Endodermal cell (in vitro differentiated cells): ENCODE data around the gene RAD9A. TPM values are rescaled to one million over a fixed set of nuclear protein-coding genes. Genes with fewer than 3 reads are reported as not detected.

ENCODE experiments used
- DNase-seq: peaks from one replicate; pipeline ENCODE4 v3.0.0-alpha.2; 2017
- H3K27ac ChIP-seq: 2 replicates; pipeline ENCODE4 v1.5.1; 2013; ENCODE audit warnings: mild to moderate bottlenecking, low read depth, low read length, moderate library complexity
- H3K27me3 ChIP-seq: 2 replicates; pipeline ENCODE4 v1.6.1; 2013; ENCODE audit warnings: mild to moderate bottlenecking, low read length, moderate library complexity; ENCODE audit not compliant: insufficient read depth, control insufficient read depth, poor library complexity, severe bottlenecking
- H3K36me3 ChIP-seq: 2 replicates; pipeline ENCODE4 v1.7.0; 2013; ENCODE audit warnings: mild to moderate bottlenecking, low read length, moderate library complexity; ENCODE audit not compliant: control insufficient read depth, insufficient read depth
- H3K4me1 ChIP-seq: one replicate; pipeline ENCODE4 v1.7.0; 2013; ENCODE audit warnings: low read length; ENCODE audit not compliant: control insufficient read depth, insufficient read depth
- H3K4me3 ChIP-seq: 2 replicates; pipeline ENCODE4 v1.5.1; 2013; ENCODE audit warnings: mild to moderate bottlenecking, low read length, moderate library complexity
- H3K9ac ChIP-seq: 2 replicates; pipeline ENCODE4 v1.6.1; 2013; ENCODE audit warnings: mild to moderate bottlenecking, low read length, moderate library complexity; ENCODE audit not compliant: poor library complexity, severe bottlenecking; ENCODE audit errors: extremely low read depth
- H3K9me3 ChIP-seq: 2 replicates; pipeline ENCODE4 v1.6.1; 2013; ENCODE audit warnings: mild to moderate bottlenecking, low read length, moderate library complexity; ENCODE audit not compliant: control insufficient read depth
- H3K27ac Mint-ChIP-seq: 2 replicates; pipeline ENCODE4 v1.8.0; 2020; ENCODE audit warnings: mixed read lengths
- H3K27me3 Mint-ChIP-seq: 2 replicates; pipeline ENCODE4 v1.8.0; 2021; ENCODE audit warnings: mild to moderate bottlenecking, mixed read lengths; ENCODE audit not compliant: insufficient read depth
- H3K36me3 Mint-ChIP-seq: 2 replicates; pipeline ENCODE4 v1.8.0; 2020; ENCODE audit warnings: low read depth, mixed read lengths
- H3K4me1 Mint-ChIP-seq: 2 replicates; pipeline ENCODE4 v1.8.0; 2020; ENCODE audit warnings: mixed read lengths
- H3K4me3 Mint-ChIP-seq: 2 replicates; pipeline ENCODE4 v1.8.0; 2020; ENCODE audit warnings: mild to moderate bottlenecking, moderate library complexity, mixed read lengths
- H3K9me3 Mint-ChIP-seq: 2 replicates; pipeline ENCODE4 v1.8.0; 2020; ENCODE audit warnings: mild to moderate bottlenecking, mixed read lengths
- CTCF ChIP-seq: fragments of 200-600 bp; sonication (generic); conservative IDR thresholded peaks from 2 replicates; pipeline ENCODE4 v1.5.0; 2021; ENCODE audit warnings: antibody characterized with exemption, mild to moderate bottlenecking
- WGBS, 2 experiments: methylation state at CpG; one replicate each; pipeline versions ENCODE4 v1.1.5 to v1.1.7; 2013; ENCODE audit warnings: missing lambda C conversion rate in 2 of 2, mixed read lengths in 1 of 2; ENCODE audit not compliant: insufficient coverage in 1 of 2, insufficient read length in 1 of 2; 5-methylcytosine and 5-hydroxymethylcytosine counted together
- total RNA-seq, 2 donors: library from RNA; stranded (reverse); fragmentation: NEBNext Ultra II Directional in 1 of 2; extraction: Animal tissue kit (Norgen Biotek cat#: 25700) in 1 of 2; gene quantifications; 2 replicates in 1 of 2; 3 replicates in 1 of 2; pipeline ENCODE4 v1.2.1, GENCODE V29; 2021

Gene RAD9A
- total RNA-seq, 2 donors from 2014 or later, result 28.3 to 41.4 TPM

GRCh38 chr11:67433536-67434394 lies 42.0 kb downstream of the RAD9A start:
- no peak overlapping the region for H3K27ac ChIP-seq
- 95 to 97% methylated on average over 10 to 22 of the region's 22 CpGs for WGBS, 2 experiments
- no peaks in the 10 kb centered on the region for H3K9me3 ChIP-seq
- H3K36me3 ChIP-seq, result peaks cover 40% of the 10 kb centered on the region
- H3K27ac Mint-ChIP-seq, result no peak overlapping the region
- DNase-seq, result no peak
- H3K4me1 ChIP-seq, result no peaks in the 10 kb centered on the region
- no peak overlapping the region for H3K4me3 Mint-ChIP-seq
- H3K27me3 Mint-ChIP-seq, result no peaks in the 10 kb centered on the region
- H3K4me3 ChIP-seq, result no peak overlapping the region
- TF ChIP-seq CTCF, result no peak
- peaks cover 3% of the 10 kb centered on the region for H3K4me1 Mint-ChIP-seq
- H3K9me3 Mint-ChIP-seq, result no peaks in the 10 kb centered on the region
- peaks cover 25% of the 10 kb centered on the region for H3K36me3 Mint-ChIP-seq
- no peaks in the 10 kb centered on the region for H3K27me3 ChIP-seq
- H3K9ac ChIP-seq, result no peak overlapping the region

GRCh38 chr11:67434395-67434881 lies 42.7 kb downstream of the RAD9A start:
- Mint-ChIP-seq H3K27ac (no peak overlapping the region), H3K4me3 (no peak overlapping the region), H3K9me3 (no peaks in the 10 kb centered on the region), H3K27me3 (no peaks in the 10 kb centered on the region), H3K36me3 (peaks cover 31% of the 10 kb centered on the region), H3K4me1 (peaks cover 3% of the 10 kb centered on the region)
- no peak overlapping the region for H3K4me3 ChIP-seq
- no peak for TF ChIP-seq CTCF
- H3K9ac ChIP-seq, result no peak overlapping the region
- peaks cover 41% of the 10 kb centered on the region for H3K36me3 ChIP-seq
- no peaks in the 10 kb centered on the region for H3K4me1 ChIP-seq
- H3K27ac ChIP-seq, result no peak overlapping the region
- H3K27me3 ChIP-seq, result no peaks in the 10 kb centered on the region
- DNase-seq, result no peak
- H3K9me3 ChIP-seq, result no peaks in the 10 kb centered on the region
- 94 to 98% methylated on average over 13 to 23 of the region's 23 CpGs for whole genome bisulfite sequencing, 2 experiments

- no peak for DNase-seq
- Histone ChIP-seq H3K9me3 (no peaks in the 10 kb centered on the region), H3K27me3 (no peaks in the 10 kb centered on the region), H3K36me3 (peaks cover 46% of the 10 kb centered on the region), H3K4me1 (no peaks in the 10 kb centered on the region), H3K27ac (no peak overlapping the region), H3K9ac (no peak overlapping the region), H3K4me3 (no peak overlapping the region)
- H3K4me1 Mint-ChIP-seq, result peaks cover 3% of the 10 kb centered on the region
- no peak overlapping the region for H3K4me3 Mint-ChIP-seq
- no peaks in the 10 kb centered on the region for H3K27me3 Mint-ChIP-seq
- WGBS, 2 experiments, result 93% methylated on average over 9 to 26 of the region's 26 CpGs
- no peak for TF ChIP-seq CTCF
- H3K36me3 Mint-ChIP-seq, result peaks cover 36% of the 10 kb centered on the region
- peak overlapping the region; percentile 64 for H3K27ac Mint-ChIP-seq
- no peaks in the 10 kb centered on the region for H3K9me3 Mint-ChIP-seq
Observed at GRCh38 chr11:67435031-67435726, 43.4 kb downstream of the RAD9A start.
